PC-3 (cell line): Measurements from ENCODE around the gene UNC5C. TPM values are rescaled to one million over a fixed set of nuclear protein-coding genes. Genes with fewer than 3 reads are reported as not detected.

Source experiments
- ATAC-seq: fragments of 200-7000 bp; cut with Tn5 transposase; 2 replicates; pipeline ENCODE4 v1.9.1; 2020; ENCODE audit warnings: mild to moderate bottlenecking, moderate library complexity
- BruUV-seq: library from RNA; stranded (reverse); fragments of 400-500 nt; replicated peaks from 2 replicates; lab custom pipeline; 2021; lab: Mats Ljungman, UMichigan
- CTCF ChIA-PET: fragments of 300-600 bp; sonication (Branson Sonifier 250); formaldehyde crosslinking; loops from one replicate; lab custom pipeline; 2022; ENCODE audit warnings: antibody characterized with exemption; lab: Charles Lee
- POLR2A ChIA-PET: fragments of 300-600 bp; sonication (Branson Sonifier 250); formaldehyde crosslinking; loops from one replicate; lab custom pipeline; 2022; ENCODE audit warnings: antibody characterized with exemption; ENCODE audit not compliant: unreplicated experiment; lab: Charles Lee
- DNase-seq: peaks from one replicate; pipeline ENCODE4 v3.0.0-alpha.2; 2015
- H2AFZ ChIP-seq: fragments of 300-600 bp; sonication (generic); 2 replicates; pipeline ENCODE4 v1.6.0; 2016; ENCODE audit warnings: antibody characterized with exemption, low read length
- H3F3A ChIP-seq: fragments of 300-600 bp; sonication (generic); one replicate; pipeline ENCODE4 v1.6.0; 2017; ENCODE audit warnings: antibody characterized with exemption, low read length, control low read depth, mild to moderate bottlenecking; ENCODE audit not compliant: unreplicated experiment
- H3K27ac ChIP-seq: fragments of 300-600 bp; sonication (generic); 2 replicates; pipeline ENCODE4 v1.5.1; 2016; ENCODE audit warnings: mild to moderate bottlenecking, low read length
- H3K27me3 ChIP-seq: fragments of 300-600 bp; sonication (generic); 2 replicates; pipeline ENCODE4 v1.6.1; 2016; ENCODE audit warnings: low read length, mixed read lengths
- H3K36me3 ChIP-seq: fragments of 300-600 bp; sonication (generic); 2 replicates; pipeline ENCODE4 v1.6.1; 2016; ENCODE audit warnings: low read depth, mixed run types, low read length, mixed read lengths
- H3K4me1 ChIP-seq: fragments of 300-600 bp; sonication (generic); 2 replicates; pipeline ENCODE4 v1.5.1; 2016; ENCODE audit warnings: low read length; ENCODE audit not compliant: insufficient read depth
- H3K4me2 ChIP-seq: fragments of 300-600 bp; sonication (generic); 2 replicates; pipeline ENCODE4 v1.6.0; 2016; ENCODE audit warnings: low read length
- H3K4me3 ChIP-seq: fragments of 300-600 bp; sonication (generic); 2 replicates; pipeline ENCODE4 v1.5.1; 2016; ENCODE audit warnings: mild to moderate bottlenecking, low read length, mixed read lengths
- H3K79me2 ChIP-seq: fragments of 300-600 bp; sonication (generic); 2 replicates; pipeline ENCODE4 v1.6.1; 2017; ENCODE audit warnings: low read length, mixed read lengths
- H3K9ac ChIP-seq: fragments of 300-600 bp; sonication (generic); 2 replicates; pipeline ENCODE4 v1.6.0; 2016; ENCODE audit warnings: mild to moderate bottlenecking, low read length
- H3K9me2 ChIP-seq: fragments of 300-600 bp; sonication (generic); replicated peaks from 2 replicates; pipeline ENCODE4 v1.6.1; 2016; ENCODE audit warnings: mixed run types, low read length, mixed read lengths
- H3K9me3 ChIP-seq: fragments of 300-600 bp; sonication (generic); 2 replicates; pipeline ENCODE4 v1.6.1; 2016; ENCODE audit warnings: low read length, mixed read lengths
- H4K20me1 ChIP-seq: fragments of 300-600 bp; sonication (generic); 2 replicates; pipeline ENCODE4 v1.6.1; 2016; ENCODE audit warnings: low read length, mixed read lengths
- CTCF ChIP-seq: fragments of 300-600 bp; sonication (generic); conservative IDR thresholded peaks from 2 replicates; pipeline ENCODE4 v1.5.1; 2017; ENCODE audit warnings: antibody characterized with exemption, low read depth, mild to moderate bottlenecking, low read length
- EZH2 ChIP-seq: fragments of 300-600 bp; sonication (generic); IDR thresholded peaks from one replicate; pipeline ENCODE4 v1.6.1; 2017; ENCODE audit warnings: antibody characterized with exemption, mild to moderate bottlenecking, low read length; ENCODE audit not compliant: unreplicated experiment
- EZH2phosphoT487 ChIP-seq: fragments of 300-600 bp; sonication (generic); IDR thresholded peaks from 2 replicates; pipeline ENCODE4 v1.6.1; 2018; ENCODE audit warnings: mild to moderate bottlenecking, antibody characterized with exemption, low read length, borderline replicate concordance
- intact Hi-C: fragments of 100-400 bp; cut with micrococcal nuclease; formaldehyde crosslinking; loops from 2 replicates; pipeline ENCODE4 v1.9.0; 2023
- total RNA-seq: library from RNA; depleted of rRNA; stranded (reverse); fragments of >200 nt; gene quantifications from 2 replicates; pipeline ENCODE4 v1.2.3, GENCODE V29; 2014

The UNC5C gene
- total RNA-seq, 1 experiment from 2014 or later: not detected

DNA sequence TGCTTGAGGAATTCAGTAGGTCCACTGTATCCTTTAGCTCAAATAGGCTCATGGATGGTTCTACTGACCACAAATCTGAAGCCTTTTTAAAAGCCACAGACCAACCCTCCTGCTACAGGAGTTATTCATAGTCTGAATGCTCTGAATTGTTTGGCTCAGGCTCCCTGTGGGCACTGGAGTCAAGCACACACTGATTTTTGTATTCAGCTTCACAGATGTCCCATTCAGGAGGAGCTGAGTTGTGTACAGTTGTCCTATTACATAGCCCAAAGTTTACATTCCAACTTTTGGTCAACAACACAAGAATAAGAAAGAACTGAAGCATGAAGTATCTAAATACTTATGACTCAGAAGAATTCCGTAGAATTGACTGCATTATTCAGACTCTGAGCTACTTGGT is 243.9 kb downstream of the UNC5C start:
- intact Hi-C loops: loop anchor here (10.0 kb wide), 1 partner anchor 140 kb away; no protein-coding TSS in a partner anchor
- ChIA-PET POLR2A (interaction anchor here (1.0 kb wide), 1 partner anchor 220 kb away, joined by 5 read pairs; no protein-coding TSS in a partner anchor), CTCF (interaction anchor here (0.5 kb wide), 1 partner anchor 67 kb away, joined by 6 read pairs; no protein-coding TSS in a partner anchor)
- no peaks in the 10 kb centered on the region for H3K27me3 ChIP-seq
- H3K79me2 ChIP-seq: no peaks in the 10 kb centered on the region
- no TSS peak for BruUV-seq
- H3K9me2 ChIP-seq: no peaks in the 10 kb centered on the region
- no peak overlapping the region for H3K4me3 ChIP-seq
- H2AFZ ChIP-seq: no peak overlapping the region
- no peaks in the 10 kb centered on the region for H3K36me3 ChIP-seq
- H3K4me2 ChIP-seq: peak overlapping the region; percentile 29
- peak overlapping the region; percentile 26 for H3K9ac ChIP-seq
- no peaks in the 10 kb centered on the region for H3F3A ChIP-seq
- ATAC-seq: peak; percentile 95
- H4K20me1 ChIP-seq: no peaks in the 10 kb centered on the region
- TF ChIP-seq EZH2phosphoT487: no peak
- no peak for TF ChIP-seq CTCF
- TF ChIP-seq EZH2: no peak
- peak; percentile 94 for DNase-seq
- H3K4me1 ChIP-seq: peaks cover 26% of the 10 kb centered on the region
- no peaks in the 10 kb centered on the region for H3K9me3 ChIP-seq
- H3K27ac ChIP-seq: peak overlapping the region; percentile 87

- Histone ChIP-seq H3K27ac (no peak overlapping the region), H3K4me2 (no peak overlapping the region), H4K20me1 (no peaks in the 10 kb centered on the region), H2AFZ (no peak overlapping the region), H3F3A (no peaks in the 10 kb centered on the region), H3K36me3 (no peaks in the 10 kb centered on the region), H3K9me3 (no peaks in the 10 kb centered on the region), H3K9ac (no peak overlapping the region), H3K4me3 (no peak overlapping the region), H3K79me2 (no peaks in the 10 kb centered on the region), H3K27me3 (no peaks in the 10 kb centered on the region), H3K9me2 (no peaks in the 10 kb centered on the region), H3K4me1 (peaks cover 39% of the 10 kb centered on the region)
- CTCF ChIA-PET: no interaction called here
- POLR2A ChIA-PET: no interaction called here
- intact Hi-C loops: loop anchor here (10.0 kb wide), 1 partner anchor 136 kb away; no protein-coding TSS in a partner anchor
- no TSS peak for BruUV-seq
- DNase-seq: no peak
- TF ChIP-seq EZH2: no peak
- TF ChIP-seq CTCF: no peak
- TF ChIP-seq EZH2phosphoT487: no peak
- no peak for ATAC-seq
Measured at GRCh38 chr4:95300304-95300703, 248.5 kb downstream of the UNC5C start.

- CTCF ChIA-PET: no interaction called here
- Histone ChIP-seq H2AFZ (no peak overlapping the region), H4K20me1 (no peaks in the 10 kb centered on the region), H3K4me2 (peak overlapping the region; percentile 31), H3K27ac (no peak overlapping the region), H3K4me3 (no peak overlapping the region), H3K9me2 (no peaks in the 10 kb centered on the region), H3K4me1 (peaks cover 26% of the 10 kb centered on the region), H3K27me3 (no peaks in the 10 kb centered on the region), H3F3A (no peaks in the 10 kb centered on the region), H3K79me2 (no peaks in the 10 kb centered on the region), H3K9ac (no peak overlapping the region), H3K9me3 (no peaks in the 10 kb centered on the region), H3K36me3 (no peaks in the 10 kb centered on the region)
- DNase-seq (peak; percentile 64), ATAC-seq (peak; percentile 69)
- no peak for TF ChIP-seq EZH2phosphoT487
- TF ChIP-seq CTCF: no peak
- no peak for TF ChIP-seq EZH2
- BruUV-seq: no TSS peak
- POLR2A ChIA-PET: no interaction called here
- intact Hi-C loops: loop anchor here (5.0 kb wide), 1 partner anchor 171 kb away; no protein-coding TSS in a partner anchor
Measured at GRCh38 chr4:95296052-95296451, 252.7 kb downstream of the UNC5C start.
